ENCODE measurements around the gene SH3RF3. TPM values are rescaled to one million over a fixed set of nuclear protein-coding genes. Genes with fewer than 3 reads are reported as not detected.
"Not testable (repeated sequence)": the region's sequence is repeated elsewhere in the genome, so short reads cannot be mapped to it uniquely, and the experiment has no call there.

The SH3RF3 gene
- total RNA-seq, 1 donor from 2014 or later = 0.68 TPM

DNA sequence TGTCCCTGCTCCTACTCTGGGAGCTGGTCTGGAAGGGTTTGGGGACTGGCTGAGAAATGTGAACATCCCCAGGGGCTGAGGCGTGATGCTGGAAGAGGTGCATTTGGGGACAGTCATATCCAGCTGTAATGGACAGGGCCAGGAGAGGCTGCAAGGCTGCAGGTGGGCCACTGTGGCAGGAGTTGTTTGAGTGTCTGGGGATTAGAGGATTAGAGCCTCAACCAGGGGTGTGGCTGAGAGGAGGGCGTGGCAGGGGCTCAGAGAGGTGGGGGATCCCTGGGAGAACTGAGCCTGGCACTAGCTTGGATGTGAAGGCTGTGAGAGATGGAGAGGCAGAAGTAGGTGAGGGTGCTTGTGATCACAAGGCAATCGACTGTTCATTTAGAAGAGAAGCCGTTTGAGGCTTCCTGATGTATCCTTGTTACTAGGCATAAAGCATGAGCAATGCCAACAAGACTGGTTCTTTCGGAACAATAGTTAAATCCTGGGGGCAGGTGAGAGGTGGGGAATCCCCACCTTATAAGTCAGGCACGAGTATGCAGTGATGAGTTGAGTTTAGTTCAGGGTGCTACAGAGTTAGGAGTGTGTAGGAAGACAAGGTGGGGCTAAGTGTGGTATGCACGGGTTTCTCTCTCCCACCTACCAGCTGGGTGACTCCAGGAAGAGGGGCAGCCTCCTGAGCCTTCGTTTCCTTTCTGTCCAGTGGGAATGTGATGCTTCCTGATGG, 31.9 kb downstream of the SH3RF3 start:
- ATAC-seq = peak; percentile 51

DNA sequence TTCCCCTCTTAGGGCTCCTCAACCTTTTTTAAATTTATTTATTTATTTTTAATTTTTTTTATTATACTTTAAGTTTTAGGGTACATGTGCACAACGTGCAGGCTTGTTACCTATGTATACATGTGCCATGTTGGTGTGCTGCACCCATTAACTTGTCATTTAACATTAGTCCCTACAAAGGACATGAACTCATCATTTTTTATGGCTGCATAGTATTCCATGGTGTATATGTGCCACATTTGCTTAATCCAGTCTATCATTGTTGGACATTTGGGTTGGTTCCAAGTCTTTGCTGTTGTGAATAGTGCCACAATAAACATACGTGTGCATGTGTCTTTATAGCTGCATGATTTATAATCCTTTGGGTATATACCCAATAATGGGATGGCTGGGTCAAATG, 33.4 kb downstream of the SH3RF3 start:
- ATAC-seq = not testable (repeated sequence)

DNA sequence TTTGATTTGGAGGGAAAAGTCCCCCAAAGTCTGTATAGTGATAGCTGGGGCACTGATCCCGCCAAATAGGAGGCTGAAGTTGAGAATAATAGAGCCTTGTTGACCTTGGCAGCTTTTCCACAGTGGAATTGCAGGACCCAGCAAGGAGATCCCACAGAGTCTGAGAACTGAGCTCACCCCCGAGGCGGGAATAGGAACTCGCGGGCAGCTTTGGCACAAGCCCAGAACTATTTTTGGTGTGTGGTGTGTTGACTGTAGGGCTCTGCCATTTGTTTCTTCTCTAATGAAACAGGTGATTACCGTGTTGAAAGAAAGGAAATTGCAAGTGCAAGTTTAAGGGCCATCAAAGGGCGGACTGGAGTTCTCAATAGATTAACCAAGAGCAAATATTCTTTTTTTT, 34.0 kb downstream of the SH3RF3 start:
- ATAC-seq = no peak

DNA sequence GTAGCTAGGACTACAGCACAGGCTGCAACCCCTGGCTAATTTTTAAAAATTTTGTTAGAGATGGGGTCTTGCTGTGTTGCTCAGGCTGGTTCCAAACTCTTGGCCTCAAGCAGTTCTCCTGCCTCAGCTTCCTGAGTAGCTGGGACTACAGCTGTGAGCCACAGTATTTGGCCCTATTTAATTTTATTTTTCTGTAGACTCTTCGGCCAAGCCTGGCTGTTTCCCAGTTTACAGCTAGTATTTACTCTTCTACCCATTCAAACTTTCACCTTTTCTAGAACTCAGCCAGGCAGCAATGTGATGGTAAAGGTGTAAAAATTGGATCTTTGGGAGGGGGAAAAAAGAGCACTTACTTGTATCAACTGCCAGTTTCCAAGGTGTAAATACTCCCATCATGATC, 35.3 kb downstream of the SH3RF3 start:
- ATAC-seq = no peak

DNA sequence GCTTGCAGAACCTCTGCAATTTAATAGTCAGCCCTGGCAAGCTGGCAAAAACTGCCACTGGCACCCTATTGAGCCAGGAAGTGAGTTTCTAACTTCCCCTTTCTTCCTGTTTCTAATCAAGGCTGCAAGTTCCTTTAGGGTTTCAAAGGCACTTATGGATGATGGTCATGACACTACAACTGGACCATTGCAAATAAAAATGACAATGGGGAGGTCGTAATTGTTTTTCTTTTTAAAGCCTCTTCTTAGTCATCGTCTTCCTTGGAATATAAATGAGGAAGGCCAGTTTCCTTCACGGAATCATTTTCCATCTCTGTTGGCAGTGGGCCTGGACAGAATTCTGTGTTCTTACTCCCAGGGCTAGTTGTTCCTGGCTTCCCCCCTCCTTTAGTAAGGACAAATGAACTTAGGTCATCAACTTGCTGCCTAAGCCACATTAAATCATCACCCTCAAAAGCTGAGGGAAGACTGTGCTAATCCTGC, 35.8 kb downstream of the SH3RF3 start:
- no peak for ATAC-seq

DNA sequence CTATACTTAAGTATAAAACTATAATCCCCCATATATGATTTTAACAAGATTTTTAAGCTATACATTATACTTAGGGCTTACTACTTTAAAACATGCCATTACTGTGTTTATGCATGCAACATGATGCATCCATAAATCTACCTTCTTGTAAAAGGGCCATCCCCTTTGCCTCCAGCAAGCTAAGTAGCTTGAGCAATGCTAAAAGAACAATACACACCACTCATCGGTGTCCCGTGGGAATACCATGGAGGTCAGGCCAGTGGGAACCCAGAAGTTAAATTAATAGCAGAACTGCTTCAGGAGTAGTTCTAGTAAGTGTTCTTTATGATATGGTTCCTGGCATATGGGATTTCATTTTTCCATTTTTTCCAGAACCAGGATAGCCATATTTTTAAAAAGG, 37.8 kb downstream of the SH3RF3 start:
- no peak for ATAC-seq

DNA sequence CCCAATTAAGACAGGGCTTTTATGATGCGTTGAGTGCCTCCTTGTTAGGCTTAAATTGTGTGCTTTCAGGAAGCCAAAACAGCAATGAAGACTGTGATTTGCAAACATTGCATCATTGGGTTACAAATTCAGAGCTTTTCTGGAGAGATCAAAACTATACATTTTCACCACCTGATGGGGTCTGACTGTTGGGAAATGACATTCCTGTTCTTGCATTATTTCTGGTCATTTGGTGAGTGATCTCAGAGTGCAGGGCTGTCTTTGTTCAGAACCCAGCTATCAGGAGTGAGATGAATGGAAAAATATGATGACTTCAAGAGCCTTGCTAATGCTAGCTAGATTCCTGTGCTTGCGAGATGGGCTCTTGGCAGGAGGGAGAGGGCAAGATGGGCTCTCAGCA, 39.1 kb downstream of the SH3RF3 start:
- no peak for ATAC-seq

DNA sequence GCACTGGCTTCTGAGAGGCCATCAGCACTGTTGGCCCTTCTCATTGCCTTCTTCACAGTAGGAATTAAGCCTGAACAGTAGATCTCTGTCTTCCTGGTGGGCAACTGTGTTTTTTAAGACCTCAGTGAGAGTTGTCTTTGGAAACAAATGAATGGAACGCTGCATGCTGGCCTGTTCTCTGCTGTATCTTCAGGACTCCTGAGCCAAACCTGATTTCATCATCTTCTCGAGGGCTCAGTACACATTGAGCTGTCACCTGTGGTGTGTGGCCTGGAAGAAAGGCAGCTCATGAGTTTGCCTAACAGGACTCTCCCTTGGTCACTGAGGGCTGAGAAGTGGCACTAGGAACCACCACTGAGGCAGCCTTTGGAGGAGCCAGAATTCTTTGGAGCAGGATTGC, 39.7 kb downstream of the SH3RF3 start:
- no peak for ATAC-seq

DNA sequence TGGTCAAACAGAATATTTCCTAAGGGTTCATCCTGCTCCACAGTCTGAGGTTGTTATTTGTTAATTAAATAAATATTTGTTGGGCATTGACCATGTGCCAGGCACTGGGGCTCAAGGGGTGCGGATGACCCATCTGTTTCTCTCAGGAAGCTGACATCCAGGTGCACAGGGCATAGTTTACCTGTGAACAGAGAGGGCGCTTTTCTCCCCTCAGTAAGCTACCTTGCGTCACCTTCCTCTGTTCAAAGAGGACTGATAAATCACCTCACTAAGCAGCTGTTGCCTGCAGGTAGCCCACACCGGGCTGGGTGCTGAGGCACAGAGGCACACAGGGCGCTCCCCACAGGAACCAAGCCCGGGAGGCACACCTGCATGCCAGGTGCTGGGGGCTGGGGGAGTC, 41.6 kb downstream of the SH3RF3 start:
- no peak for ATAC-seq

DNA sequence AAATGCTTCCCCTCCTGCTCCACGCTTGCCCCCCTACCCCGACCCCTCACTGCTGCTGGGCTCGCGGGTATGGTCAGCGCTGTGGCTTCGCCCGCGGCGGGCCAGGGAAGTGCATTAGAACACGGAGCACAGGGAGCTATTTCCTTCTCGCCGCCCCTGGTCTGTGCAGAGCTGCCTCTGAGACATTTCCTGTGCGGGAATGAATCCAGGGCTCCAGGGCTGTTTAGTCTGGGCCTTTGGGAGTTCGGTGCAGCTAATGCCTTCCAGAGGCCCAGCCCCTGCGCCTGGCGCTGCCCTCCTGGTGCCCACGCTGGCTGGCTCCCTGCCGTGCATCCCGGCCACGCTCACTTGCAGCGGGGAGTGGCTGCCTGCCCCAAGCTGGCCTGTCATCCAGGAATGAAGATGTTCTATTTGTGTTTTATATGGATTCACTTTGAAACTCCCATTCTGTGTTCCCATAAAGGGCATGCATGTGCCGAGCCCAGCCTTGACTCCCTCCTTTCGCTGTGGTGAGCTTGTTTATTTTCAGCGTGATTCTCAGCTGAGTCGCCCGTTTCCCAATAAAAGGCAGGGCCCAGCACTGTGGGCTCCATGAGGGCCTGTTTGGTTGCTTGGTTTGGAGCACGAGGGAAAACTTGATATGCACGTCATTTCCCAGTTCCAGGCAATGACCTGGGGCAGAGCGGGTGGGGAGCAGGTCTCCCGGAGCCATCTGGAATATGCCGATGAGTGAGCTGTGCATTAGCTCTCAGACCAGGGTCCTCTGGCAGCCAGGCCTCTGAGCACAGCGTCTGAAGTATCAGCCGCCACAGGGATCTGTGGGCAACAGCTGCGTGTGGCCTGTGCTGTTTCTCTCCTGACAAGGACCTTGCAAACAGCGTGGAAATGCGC, 42.7 kb downstream of the SH3RF3 start:
- ATAC-seq = peak; percentile 58

DNA sequence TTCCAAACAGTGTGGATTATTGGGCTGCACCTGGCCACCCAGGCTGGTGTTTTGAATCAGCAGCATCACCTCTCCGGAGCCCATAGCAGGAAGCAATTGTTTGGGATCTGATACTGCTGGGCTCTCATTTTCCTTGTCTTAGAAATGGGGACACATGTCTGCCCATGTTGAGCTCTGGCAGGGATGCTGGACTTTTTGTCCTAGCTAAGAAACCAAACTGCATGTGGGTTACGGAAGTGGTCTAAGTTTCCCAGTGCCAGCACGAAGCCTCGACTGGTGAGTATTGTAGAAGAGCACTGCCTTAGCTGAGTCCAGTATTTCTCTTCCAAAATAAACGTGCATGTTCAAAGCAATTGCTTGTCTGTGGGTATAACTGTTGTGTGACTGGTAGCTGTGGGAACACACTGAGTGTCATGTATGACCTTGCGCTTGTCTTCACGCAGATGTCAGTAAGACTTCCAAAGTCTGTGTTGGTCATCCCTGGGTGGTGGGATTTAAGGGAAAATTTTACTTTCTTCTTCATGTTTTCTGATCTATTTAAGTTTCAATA, 43.6 kb downstream of the SH3RF3 start:
- no peak for ATAC-seq

DNA sequence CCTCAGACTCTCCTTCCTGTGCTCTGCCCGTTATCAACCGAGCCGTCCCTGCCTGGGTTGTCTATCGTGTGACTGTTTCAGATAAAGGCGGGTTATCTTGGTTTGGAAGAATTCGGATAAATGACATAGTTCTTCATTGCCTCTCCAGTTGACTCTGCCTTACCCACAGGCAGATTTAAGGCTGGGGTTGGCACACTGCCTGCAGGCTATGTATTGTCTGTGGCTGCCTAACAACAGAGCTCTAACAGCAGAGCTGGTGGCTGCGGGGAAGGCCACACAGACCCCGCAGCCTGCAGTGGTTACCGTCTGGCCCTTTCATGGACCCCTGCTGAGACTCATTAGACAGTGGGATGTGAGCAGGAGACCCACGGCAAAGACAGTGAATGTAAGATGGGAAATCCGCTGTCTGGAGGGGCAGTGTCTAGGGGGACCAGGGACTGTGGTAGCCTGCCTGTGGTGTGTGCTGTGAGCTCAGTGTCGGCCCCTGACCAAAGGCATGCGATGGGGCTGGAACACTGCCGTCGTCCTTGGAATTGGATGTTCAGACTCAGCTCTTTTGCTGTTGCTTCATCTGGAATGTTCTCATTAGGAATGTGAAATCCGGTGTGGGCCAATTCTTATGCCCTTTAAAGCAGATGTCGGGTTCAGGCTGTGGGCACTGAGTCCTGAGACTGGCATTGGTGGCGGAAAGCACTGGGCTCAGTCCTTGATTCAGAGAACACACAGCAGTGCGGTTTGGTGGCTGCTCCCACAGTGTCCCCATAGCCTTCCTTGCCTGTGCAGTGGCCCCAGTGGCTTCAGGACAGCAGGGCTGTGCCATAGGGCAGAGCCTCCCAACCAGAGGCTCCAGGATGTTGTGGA, 44.5 kb downstream of the SH3RF3 start:
- ATAC-seq = peak; percentile 20

DNA sequence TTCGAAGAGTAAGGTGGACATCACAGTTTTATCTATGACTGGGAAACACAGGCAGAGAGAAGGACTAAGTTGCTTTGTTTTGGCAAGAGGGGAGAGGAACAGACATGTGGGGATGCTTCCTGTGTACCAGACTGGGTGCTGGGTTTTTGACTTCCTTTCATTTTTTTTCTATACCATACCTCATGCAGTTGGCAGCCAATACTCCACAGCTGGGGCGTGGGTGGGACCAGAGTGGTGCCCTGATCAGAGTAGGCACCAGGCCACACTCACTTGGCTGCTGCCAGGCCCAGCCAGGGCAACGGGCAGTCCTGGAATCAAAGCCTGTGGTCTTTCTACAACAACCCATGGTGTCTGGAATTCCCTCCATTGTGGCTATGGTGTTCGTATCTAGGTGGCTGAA, 45.2 kb downstream of the SH3RF3 start:
- no peak for ATAC-seq

DNA sequence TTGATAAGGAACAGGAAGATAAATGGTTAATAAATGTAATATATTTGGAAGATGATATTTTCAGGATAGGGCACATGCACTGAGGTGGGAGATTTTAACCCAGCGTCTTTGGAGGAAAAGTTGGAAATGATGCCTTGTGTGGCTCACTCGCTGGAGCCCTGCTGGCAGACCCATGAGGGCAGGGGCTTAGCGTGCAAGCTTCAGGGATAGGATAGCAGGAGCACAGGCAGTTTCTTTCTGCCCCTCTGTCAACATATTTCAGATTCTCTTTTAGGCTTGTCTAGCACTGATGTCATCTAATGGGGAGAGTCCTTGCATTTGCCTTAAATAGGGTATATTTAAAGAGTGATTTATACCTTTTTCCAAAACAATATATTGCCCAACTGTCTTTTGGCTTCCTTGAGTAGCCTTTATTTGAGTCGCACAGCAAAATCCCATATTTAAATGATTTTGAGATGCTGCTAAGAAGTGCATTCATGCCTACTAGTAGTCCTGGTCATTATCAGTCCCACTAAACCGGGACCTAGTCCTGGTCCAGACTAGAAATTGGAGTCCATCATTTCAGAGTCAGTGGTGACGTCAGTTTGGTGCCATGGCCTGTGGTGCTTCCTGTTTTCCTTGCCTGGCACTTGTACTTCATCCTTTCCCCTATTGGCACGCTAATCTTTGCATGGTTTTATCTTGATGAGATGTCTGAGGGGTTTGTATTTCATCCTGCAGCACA, 45.8 kb downstream of the SH3RF3 start:
- ATAC-seq = no peak

DNA sequence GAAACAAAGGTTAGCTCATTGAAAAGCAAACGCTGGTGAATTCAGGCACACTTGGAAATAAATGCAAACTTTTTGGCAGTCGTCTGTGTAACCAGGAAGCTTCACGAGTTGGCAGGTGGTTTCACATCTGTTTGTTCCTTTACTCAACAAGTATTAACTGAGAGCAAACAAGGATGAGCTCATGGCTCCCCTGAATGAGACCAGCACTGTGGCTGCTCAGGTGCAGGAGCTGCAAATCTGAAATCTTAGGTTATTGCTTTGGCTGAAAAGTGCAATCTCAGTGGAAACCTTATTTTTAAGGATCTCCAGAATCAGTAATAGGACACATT, 46.3 kb downstream of the SH3RF3 start:
- ATAC-seq = no peak

DNA sequence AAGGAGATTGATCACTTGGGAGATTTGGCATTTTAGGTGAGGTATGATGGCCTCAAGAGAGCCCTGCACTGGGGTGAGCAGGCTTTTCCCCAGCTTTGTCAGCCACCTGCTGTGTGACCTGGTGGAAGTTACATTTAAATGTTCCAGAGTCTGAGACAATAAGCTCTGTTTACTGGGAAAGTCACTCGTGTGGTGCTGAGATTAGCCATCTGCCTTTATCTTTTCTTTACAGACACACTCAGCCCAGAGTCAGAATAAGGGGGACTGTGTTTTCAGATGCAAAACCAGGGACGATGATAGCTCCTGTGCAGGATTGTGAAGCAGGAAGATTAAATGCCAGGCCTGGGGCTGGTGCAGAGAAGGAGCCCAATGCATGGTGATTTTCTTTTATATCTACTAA, 47.9 kb downstream of the SH3RF3 start:
- ATAC-seq = no peak

DNA sequence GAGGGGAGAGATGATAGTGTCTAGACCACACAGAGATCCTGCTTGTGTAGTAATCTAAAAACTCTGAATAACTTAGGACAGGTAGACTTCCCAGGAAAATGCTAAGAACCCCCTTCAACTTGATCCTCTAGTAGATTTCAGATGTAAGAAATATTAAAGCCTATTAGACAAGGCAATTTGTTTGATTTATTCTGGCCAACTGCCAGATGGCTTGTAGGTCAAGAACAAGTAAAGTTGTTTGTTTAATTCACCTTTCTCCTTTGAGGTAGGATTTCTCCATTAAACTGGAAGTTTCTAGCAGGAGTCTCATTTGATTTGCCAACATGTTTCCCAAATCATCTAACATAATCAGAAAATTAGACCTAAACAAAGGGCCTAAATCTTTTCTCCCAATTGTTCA, 48.6 kb downstream of the SH3RF3 start:
- ATAC-seq = no peak

DNA sequence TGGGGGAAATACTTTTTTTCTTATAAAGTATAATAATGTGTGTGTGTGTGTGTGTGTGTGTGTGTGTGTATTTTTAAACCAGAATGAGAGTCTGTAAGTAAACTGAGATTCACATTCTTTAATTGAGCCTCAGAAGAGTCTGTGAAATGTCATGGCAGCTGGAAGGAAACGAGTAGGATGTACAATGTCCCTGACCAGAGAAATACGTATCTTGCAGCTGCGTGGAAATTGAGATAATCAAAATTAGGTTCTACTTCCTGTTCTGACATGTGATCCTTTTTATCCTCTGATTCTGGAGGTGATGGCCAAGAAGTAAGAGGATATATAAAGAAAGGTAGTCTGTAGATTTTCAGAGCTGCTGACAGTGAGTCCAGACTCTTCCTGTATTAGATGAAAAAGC, 50.0 kb downstream of the SH3RF3 start:
- no peak for ATAC-seq

DNA sequence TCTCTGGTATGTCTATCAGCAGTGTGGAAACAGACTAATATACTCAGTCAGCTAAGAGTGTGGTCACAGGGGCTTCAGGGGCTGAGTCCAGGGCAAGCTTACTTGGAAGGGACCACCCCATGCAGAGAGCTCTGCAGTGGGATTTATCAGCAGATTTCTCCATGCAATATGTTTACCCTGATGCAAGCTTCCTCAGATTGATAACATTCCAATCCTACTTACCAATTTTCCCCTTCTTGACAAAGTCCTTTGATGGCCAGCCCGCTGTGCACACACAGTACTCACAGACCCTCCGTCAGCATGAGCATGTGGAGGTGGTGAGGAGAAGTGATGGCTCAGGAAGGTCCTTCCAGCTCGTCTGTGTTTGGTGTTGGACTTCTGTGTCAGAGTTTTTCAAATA, 51.8 kb downstream of the SH3RF3 start:
- no peak for ATAC-seq

DNA sequence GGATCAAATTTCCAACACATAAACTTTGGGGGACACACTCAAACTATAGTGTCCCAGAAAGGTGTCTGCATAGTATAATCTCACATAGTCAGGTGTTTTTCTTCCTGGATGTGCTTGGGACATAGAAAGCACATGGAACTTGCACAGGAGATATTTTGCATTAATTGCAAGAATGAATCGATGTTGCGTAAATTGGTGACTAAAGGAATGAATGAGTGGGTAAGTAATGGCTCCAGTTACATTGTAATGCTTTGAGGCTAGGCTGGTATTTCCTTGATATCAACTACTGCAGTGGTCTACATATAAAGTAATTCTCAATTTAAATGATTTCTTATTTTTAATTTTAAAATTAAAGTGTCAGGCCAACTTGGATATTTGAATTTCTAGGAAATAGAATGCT, 53.4 kb downstream of the SH3RF3 start:
- no peak for ATAC-seq

DNA sequence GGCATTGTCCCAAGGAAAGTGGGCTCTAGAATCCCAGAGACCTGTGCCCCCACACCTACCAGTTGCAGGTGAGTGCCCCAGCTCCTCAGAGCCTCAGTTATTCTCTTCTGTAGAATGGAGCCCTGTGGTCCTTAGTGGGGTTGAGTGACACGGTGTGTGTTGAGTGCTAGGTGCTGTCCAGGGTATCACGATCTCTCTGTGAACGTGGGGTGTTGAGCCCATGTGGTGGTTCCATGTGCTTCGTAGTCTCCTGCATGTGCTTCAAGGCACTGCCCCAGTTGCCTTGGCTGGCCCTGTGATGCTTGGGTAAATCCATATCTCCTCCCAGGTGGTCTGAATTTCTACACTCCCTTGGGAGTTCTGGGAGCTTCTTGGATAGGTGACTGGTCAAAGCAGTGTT, 54.9 kb downstream of the SH3RF3 start:
- ATAC-seq = no peak

DNA sequence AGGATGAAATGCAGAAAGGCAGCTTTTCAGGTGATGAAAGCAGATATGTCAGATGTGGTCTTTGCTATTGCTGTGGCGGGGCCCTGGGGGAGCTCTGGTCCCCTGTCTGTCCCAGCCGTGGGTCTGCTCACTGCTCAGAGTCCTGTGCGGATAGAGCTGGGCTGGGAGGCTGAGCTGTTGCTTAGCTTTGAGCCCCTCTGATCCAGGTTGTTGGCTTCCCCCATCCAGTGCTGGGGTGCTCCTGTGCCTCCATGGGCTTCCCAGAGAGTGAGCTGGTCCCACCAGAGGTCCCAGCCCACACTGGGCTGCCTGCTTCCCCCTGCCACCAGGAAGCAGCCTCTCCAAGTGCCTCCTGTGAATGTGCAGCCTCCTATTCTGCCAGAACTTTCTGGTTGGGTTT, 55.4 kb downstream of the SH3RF3 start:
- no peak for ATAC-seq

Data from esophagus mucosa (tissue), 1 donor.